Medulla oblongata (tissue), 1 donor: ENCODE measurements around the gene PPTC7.
"Not testable (repeated sequence)": the region's sequence is repeated elsewhere in the genome, so short reads cannot be mapped to it uniquely, and the experiment has no call there.

Experiments used
- DNase-seq: peaks from one replicate; pipeline ENCODE4 v3.0.0-alpha.2; 2015; ENCODE audit errors: extremely low spot score

Gene PPTC7

GRCh38 chr12:110583137-110584059, at the start of gene PPTC7:
PPTC7 (minus strand) TSS chr12:110583318; CDS start chr12:110583031, 287 bp downstream.
- peak; percentile 99 for DNase-seq

GRCh38 chr12:110627500-110628195, 44.5 kb upstream of the PPTC7 start:
- no peak for DNase-seq

- no peak for DNase-seq
These were observed 39.5 kb upstream of the PPTC7 start for GRCh38 chr12:110622582-110622981.

- no peak for DNase-seq
These were observed 36.4 kb upstream of the PPTC7 start for GRCh38 chr12:110619534-110619953.

- no peak for DNase-seq
These were observed 33.5 kb upstream of the PPTC7 start for GRCh38 chr12:110616471-110617115.

- DNase-seq = no peak
These were observed 32.1 kb upstream of the PPTC7 start for GRCh38 chr12:110615171-110615570.

- DNase-seq = peak; percentile 97
These were observed 30.9 kb upstream of the PPTC7 start, which contains the start of gene TCTN1 for GRCh38 chr12:110613771-110614684. TCTN1 (plus strand) TSS chr12:110614129; CDS start chr12:110614183, 54 bp downstream.

- no peak for DNase-seq
These were observed 30.1 kb upstream of the PPTC7 start for GRCh38 chr12:110613071-110613770.

- no peak for DNase-seq
These were observed 23.1 kb upstream of the PPTC7 start for GRCh38 chr12:110606253-110606611.

GRCh38 chr12:110602085-110602814, 19.1 kb upstream of the PPTC7 start:
- DNase-seq = peak; percentile 67

GRCh38 chr12:110600254-110600653, 17.1 kb upstream of the PPTC7 start:
- peak; percentile 77 for DNase-seq

GRCh38 chr12:110599334-110599733, 16.2 kb upstream of the PPTC7 start:
- DNase-seq = peak; percentile 35

GRCh38 chr12:110597885-110598284, 14.8 kb upstream of the PPTC7 start:
- DNase-seq = no peak

GRCh38 chr12:110592919-110593318, 9.8 kb upstream of the PPTC7 start:
- DNase-seq = not testable (repeated sequence)

- no peak for DNase-seq
These were observed 9.0 kb upstream of the PPTC7 start for GRCh38 chr12:110592078-110592477.

GRCh38 chr12:110591451-110592051, 8.4 kb upstream of the PPTC7 start:
- DNase-seq = no peak

GRCh38 chr12:110590806-110591326, 7.7 kb upstream of the PPTC7 start:
- DNase-seq = peak; percentile 89

- DNase-seq = no peak
These were observed 6.9 kb upstream of the PPTC7 start for GRCh38 chr12:110590059-110590458.

- not testable (repeated sequence) for DNase-seq
These were observed 4.0 kb upstream of the PPTC7 start for GRCh38 chr12:110587102-110587501.
